Uterus (tissue), 4 donors: ENCODE measurements around the gene CDK5. TPM values are rescaled to one million over a fixed set of nuclear protein-coding genes. Genes with fewer than 3 reads are reported as not detected.

Experiments used
- DNase-seq, 2 donors: peaks; one replicate each; pipeline ENCODE4 v3.0.0-alpha.2; 2019 to 2020
- H3K27ac ChIP-seq, 2 donors: fragments of 200-600 bp; sonication (generic); 1 replicate in 1 of 2; 2 replicates in 1 of 2; pipeline ENCODE4 v1.5.1; 2016 to 2018
- H3K27me3 ChIP-seq, 2 donors: fragments of 200-600 bp; sonication (generic); one replicate each; pipeline ENCODE4 v1.5.1; 2018 to 2019; ENCODE audit warnings: control low read depth in 1 of 2
- H3K36me3 ChIP-seq, 2 donors: fragments of 200-600 bp; sonication (generic); one replicate each; pipeline ENCODE4 v1.5.1; 2019; ENCODE audit warnings: control low read depth in 1 of 2
- H3K4me1 ChIP-seq, 2 donors: fragments of 200-600 bp; sonication (generic); one replicate each; pipeline ENCODE4 v1.5.1; 2018 to 2019; ENCODE audit warnings: control low read depth in 1 of 2
- H3K4me3 ChIP-seq, 2 donors: fragments of 200-600 bp; sonication (generic); 1 replicate in 1 of 2; 2 replicates in 1 of 2; pipeline ENCODE4 v1.5.1; 2018 to 2019; ENCODE audit warnings: mild to moderate bottlenecking in 1 of 2
- H3K9me3 ChIP-seq, 2 donors: fragments of 200-600 bp; sonication (generic); one replicate each; pipeline ENCODE4 v1.5.1; 2019; ENCODE audit warnings: control low read depth in 1 of 2
- POLR2A ChIP-seq, 2 donors: fragments of 450-650 bp; IDR thresholded peaks; one replicate each; pipeline ENCODE4 v1.6.1; 2016; ENCODE audit warnings: antibody characterized with exemption in 2 of 2, mild to moderate bottlenecking in 1 of 2, moderate library complexity in 1 of 2
- intact Hi-C: fragments of 100-400 bp; cut with DNase I; formaldehyde crosslinking; loops from one replicate; pipeline ENCODE4 v1.15.1; 2023; ENCODE audit warnings: low total_unique reads
- total RNA-seq, 4 donors: library from RNA; depleted of rRNA in 3 of 4; stranded (reverse); fragments of >200 nt in 3 of 4; gene quantifications; one replicate each; pipeline versions ENCODE4 v1.1.0 to v1.2.4, GENCODE V29; 2014 to 2023
- TF ChIP-seq, protein P1 (sequence below), 4 experiments: fragments of 200-600 bp in 2 of 4; fragments of 450-650 bp in 2 of 4; sonication (generic) in 2 of 4; IDR thresholded peaks; one replicate each; pipeline ENCODE4 v1.5.1; 2016 to 2019; ENCODE audit warnings: antibody characterized with exemption in 4 of 4, mild to moderate bottlenecking in 2 of 4, moderate library complexity in 1 of 4
- donor health status: DM: yes; HTN: yes; CAD: no.

Gene CDK5
- total RNA-seq, 4 donors from 2014 or later: 0.51 to 9.3 (median 2.7) TPM

DNA sequence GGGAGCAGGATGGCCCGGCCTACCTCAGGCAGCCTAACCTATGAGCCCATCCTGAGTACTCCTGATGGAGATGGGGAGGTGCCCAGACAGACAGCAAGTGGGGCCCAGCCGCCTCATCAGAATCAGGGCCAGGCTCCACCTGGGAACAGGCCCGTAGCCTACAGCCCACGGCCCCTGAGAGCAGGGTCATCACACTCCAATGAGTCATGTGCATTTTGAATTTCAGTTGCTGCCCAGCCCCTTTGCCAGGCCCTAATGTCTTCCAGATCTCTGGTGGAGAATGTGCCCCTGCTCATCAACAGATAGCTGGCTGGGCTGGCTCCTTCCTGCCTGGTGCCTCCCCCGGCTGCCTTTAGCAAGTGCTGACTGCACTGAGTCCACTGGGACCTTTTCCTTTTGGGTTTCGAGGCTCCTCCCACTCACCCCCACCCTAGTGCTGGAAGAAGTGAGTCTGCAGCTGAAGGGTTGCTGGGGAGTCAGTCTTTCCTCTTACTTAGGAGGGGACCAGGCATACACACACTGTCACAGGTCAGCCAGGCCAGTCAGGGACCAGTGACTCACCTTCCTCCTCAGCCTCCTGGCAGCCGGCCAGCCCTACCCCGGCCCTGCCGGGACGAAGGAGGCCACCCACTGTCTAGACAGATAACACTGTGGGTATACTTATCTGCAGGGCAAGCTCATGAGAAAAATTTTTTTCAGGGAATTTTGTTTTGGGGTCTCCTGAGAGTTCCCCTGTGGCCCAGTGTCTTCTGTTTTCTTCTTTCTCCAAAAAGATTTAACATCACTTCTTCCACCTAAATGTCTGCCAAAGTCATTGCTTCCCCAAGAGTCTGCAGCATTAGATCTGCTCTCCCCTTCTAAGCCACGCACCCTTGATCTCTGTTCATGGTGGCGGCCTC lies 18.5 kb downstream of the CDK5 start:
- Histone ChIP-seq H3K27ac (peak overlapping the region; percentile 79), H3K9me3 (no peaks in the 10 kb centered on the region), H3K27me3 (no peaks in the 10 kb centered on the region), H3K36me3 (no peaks in the 10 kb centered on the region), H3K4me1 (peaks cover 7 to 11% of the 10 kb centered on the region in 2 donors), H3K4me3 (no peak overlapping the region)
- TF ChIP-seq POLR2A (IDR thresholded peaks at IDR 0.05): peak in 1 of 2 donors; percentile 35
- TF ChIP-seq, protein P1, sequence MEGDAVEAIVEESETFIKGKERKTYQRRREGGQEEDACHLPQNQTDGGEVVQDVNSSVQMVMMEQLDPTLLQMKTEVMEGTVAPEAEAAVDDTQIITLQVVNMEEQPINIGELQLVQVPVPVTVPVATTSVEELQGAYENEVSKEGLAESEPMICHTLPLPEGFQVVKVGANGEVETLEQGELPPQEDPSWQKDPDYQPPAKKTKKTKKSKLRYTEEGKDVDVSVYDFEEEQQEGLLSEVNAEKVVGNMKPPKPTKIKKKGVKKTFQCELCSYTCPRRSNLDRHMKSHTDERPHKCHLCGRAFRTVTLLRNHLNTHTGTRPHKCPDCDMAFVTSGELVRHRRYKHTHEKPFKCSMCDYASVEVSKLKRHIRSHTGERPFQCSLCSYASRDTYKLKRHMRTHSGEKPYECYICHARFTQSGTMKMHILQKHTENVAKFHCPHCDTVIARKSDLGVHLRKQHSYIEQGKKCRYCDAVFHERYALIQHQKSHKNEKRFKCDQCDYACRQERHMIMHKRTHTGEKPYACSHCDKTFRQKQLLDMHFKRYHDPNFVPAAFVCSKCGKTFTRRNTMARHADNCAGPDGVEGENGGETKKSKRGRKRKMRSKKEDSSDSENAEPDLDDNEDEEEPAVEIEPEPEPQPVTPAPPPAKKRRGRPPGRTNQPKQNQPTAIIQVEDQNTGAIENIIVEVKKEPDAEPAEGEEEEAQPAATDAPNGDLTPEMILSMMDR (IDR thresholded peaks at IDR 0.05): no peak
- DNase-seq: peak; percentile 74 to 92
- intact Hi-C loops: no loop called here

GRCh38 chr7:151035902-151036301 lies 21.8 kb downstream of the CDK5 start:
- Histone ChIP-seq H3K4me1 (peaks cover 7 to 11% of the 10 kb centered on the region in 2 donors), H3K4me3 (no peak overlapping the region), H3K36me3 (no peaks in the 10 kb centered on the region), H3K27me3 (no peaks in the 10 kb centered on the region), H3K9me3 (no peaks in the 10 kb centered on the region), H3K27ac (no peak overlapping the region)
- TF ChIP-seq, protein P1 (IDR thresholded peaks at IDR 0.05): no peak
- TF ChIP-seq POLR2A (IDR thresholded peaks at IDR 0.05): no peak
- no peak for DNase-seq
- intact Hi-C loops: no loop called here

DNA sequence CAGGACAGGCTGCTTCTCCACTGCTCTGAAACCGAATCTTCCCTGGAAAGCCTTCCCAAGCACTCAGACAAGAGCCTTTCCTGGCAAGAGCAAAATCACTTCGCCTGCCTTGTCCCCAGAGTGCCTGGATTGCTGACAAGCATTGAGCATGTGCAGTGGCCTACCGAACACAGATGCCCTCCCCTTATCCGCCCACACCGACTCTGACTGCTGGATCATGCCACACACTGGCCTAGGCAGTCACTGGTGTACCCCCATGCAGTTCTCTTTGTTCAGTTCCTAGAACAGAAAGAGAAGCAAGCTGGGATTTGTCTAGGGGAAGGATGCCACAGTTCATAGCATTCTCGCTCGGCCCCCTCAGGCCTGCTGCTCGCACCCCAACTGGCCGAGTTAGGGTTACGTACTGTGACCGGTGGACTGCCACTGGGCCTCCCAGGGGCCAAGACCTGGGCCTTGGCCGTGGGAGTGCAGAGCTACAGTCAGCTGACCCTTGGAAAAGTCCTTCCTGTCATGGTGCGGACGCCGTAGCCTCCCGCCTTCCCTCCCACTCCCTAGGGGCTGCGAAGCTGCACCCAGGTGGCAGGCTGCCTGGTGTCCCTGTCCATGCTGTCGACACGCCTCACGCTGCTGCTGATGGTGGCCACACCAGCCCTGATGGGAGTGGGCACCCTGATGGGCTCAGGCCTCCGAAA lies 22.5 kb downstream of the CDK5 start:
- no peak for DNase-seq
- H3K9me3 ChIP-seq: no peaks in the 10 kb centered on the region
- no peak overlapping the region for H3K4me3 ChIP-seq
- TF ChIP-seq POLR2A (IDR thresholded peaks at IDR 0.05): no peak
- TF ChIP-seq, protein P1 (IDR thresholded peaks at IDR 0.05): no peak
- H3K36me3 ChIP-seq: no peaks in the 10 kb centered on the region
- H3K27me3 ChIP-seq: no peaks in the 10 kb centered on the region
- intact Hi-C loops: no loop called here
- H3K4me1 ChIP-seq: peaks cover 7 to 11% of the 10 kb centered on the region in 2 donors
- no peak overlapping the region for H3K27ac ChIP-seq

GRCh38 chr7:151034312-151035025 lies 23.2 kb downstream of the CDK5 start:
- no peaks in the 10 kb centered on the region for H3K27me3 ChIP-seq
- no peaks in the 10 kb centered on the region for H3K9me3 ChIP-seq
- TF ChIP-seq, protein P1 (IDR thresholded peaks at IDR 0.05): no peak
- TF ChIP-seq POLR2A (IDR thresholded peaks at IDR 0.05): no peak
- no peak for DNase-seq
- peaks cover 4 to 11% of the 10 kb centered on the region in 2 donors for H3K4me1 ChIP-seq
- intact Hi-C loops: no loop called here
- H3K27ac ChIP-seq: no peak overlapping the region
- no peaks in the 10 kb centered on the region for H3K36me3 ChIP-seq
- H3K4me3 ChIP-seq: no peak overlapping the region
